Myocyte (in vitro differentiated cells): ENCODE measurements around the gene KLK1. TPM values are rescaled to one million over a fixed set of nuclear protein-coding genes. Genes with fewer than 3 reads are reported as not detected.
"Not testable (repeated sequence)": the region's sequence is repeated elsewhere in the genome, so short reads cannot be mapped to it uniquely, and the experiment has no call there.

ENCODE experiments used
- DNase-seq: peaks from one replicate; pipeline ENCODE4 v3.0.0-alpha.2; 2012; ENCODE audit warnings: low read depth
- total RNA-seq: library from RNA; depleted of rRNA; stranded (reverse); fragments of >200 nt; gene quantifications from 2 replicates; pipeline ENCODE4 v1.2.3, GENCODE V29; 2014

Gene KLK1
- total RNA-seq, 1 donor from 2014 or later, result not detected

- no peak for DNase-seq
Observed at GRCh38 chr19:50817941-50818858, 5.4 kb downstream of the KLK1 start.

GRCh38 chr19:50815439-50815838, 8.1 kb downstream of the KLK1 start:
- DNase-seq, result no peak

- no peak for DNase-seq
Observed at GRCh38 chr19:50814883-50815282, 8.7 kb downstream of the KLK1 start.

- no peak for DNase-seq
Observed at GRCh38 chr19:50812474-50812873, 11.1 kb downstream of the KLK1 start.

- not testable (repeated sequence) for DNase-seq
Observed at GRCh38 chr19:50811622-50812238, 11.9 kb downstream of the KLK1 start.

GRCh38 chr19:50808856-50809255, 14.7 kb downstream of the KLK1 start:
- DNase-seq, result no peak

- peak; percentile 99 for DNase-seq
Observed at GRCh38 chr19:50804420-50805272, 18.9 kb downstream of the KLK1 start.

- DNase-seq, result no peak
Observed at GRCh38 chr19:50803633-50804419, 19.8 kb downstream of the KLK1 start.

- DNase-seq, result no peak
Observed at GRCh38 chr19:50801107-50801506, 22.5 kb downstream of the KLK1 start.

- no peak for DNase-seq
Observed at GRCh38 chr19:50799547-50799851, 24.1 kb downstream of the KLK1 start.

GRCh38 chr19:50798659-50799546, 24.7 kb downstream of the KLK1 start:
- no peak for DNase-seq

- no peak for DNase-seq
Observed at GRCh38 chr19:50797781-50798658, 25.6 kb downstream of the KLK1 start.

- DNase-seq, result no peak
Observed at GRCh38 chr19:50797429-50797780, 26.2 kb downstream of the KLK1 start.

GRCh38 chr19:50796634-50797428, 26.8 kb downstream of the KLK1 start:
- DNase-seq, result no peak

GRCh38 chr19:50796128-50796633, 27.4 kb downstream of the KLK1 start:
- no peak for DNase-seq

GRCh38 chr19:50795664-50796073, 27.9 kb downstream of the KLK1 start:
- DNase-seq, result no peak

GRCh38 chr19:50794876-50795663, 28.5 kb downstream of the KLK1 start:
- DNase-seq, result no peak
